ENCODE measurements around the gene CDK10. TPM values are rescaled to one million over a fixed set of nuclear protein-coding genes. Genes with fewer than 3 reads are reported as not detected.

The CDK10 gene
- total RNA-seq, 1 experiment from 2014 or later = 57.2 TPM

DNA sequence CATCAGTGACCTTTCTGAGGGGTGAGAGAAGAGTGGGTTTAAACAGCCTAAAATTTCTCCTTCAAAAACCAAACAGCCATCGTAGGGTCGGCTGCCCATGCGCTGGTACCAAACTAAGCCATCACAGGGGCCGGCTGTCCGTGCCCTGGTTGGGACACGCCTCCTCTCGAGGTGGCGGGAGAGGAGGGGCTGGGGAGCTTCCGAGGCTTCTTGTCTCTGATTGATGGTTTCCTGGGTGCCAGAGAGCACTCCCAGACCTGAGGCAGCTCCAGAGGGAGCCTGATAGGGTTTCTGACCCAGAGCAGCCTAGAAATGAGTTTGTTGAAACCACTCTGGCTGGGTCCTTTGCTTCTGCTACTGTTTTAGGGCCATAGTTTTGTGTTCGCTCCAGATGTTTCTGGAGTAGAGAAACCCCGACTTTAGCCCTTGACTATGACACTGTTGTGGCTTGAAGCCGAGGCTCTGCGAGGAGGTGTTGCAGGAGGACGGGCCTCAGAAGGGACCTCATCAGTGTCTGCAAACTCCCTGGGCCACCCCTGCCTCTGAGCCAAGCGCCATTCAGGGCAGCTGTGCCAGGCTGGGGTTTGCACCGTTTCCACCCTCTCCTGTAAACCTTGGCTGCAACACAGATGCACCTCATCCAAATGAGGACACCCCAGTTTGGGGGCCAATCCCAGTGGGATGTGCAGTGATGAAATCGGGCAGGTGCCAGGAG lies 41.1 kb downstream of the CDK10 start:
- no peak for DNase-seq (ENCODE audit: low spot score)
- in situ Hi-C loops (cut with HindIII; ENCODE audit: low sequenced_read_pairs) = no loop called here

DNA sequence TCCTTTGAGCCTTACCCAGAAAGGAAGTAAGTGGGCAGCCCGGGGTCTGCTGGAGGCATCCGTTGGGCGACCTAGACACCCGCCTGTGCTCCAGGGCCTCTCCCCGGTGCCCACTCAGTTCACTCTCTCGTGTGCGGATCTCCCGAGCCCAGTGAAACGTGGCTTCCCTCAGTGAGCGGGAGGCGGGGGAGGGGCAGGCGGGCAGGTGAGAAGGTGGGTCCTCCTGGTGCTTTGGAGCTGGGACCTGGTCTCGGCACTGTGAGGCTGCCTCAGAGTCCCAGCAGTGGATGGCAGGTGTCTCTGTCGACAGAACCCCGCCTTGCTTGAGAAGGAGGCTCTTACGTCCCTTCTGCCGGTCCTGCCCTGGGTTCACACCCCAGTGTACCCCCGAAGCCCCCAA lies 42.8 kb downstream of the CDK10 start:
- DNase-seq (ENCODE audit: low spot score) = no peak
- in situ Hi-C loops (cut with HindIII; ENCODE audit: low sequenced_read_pairs) = no loop called here

DNA sequence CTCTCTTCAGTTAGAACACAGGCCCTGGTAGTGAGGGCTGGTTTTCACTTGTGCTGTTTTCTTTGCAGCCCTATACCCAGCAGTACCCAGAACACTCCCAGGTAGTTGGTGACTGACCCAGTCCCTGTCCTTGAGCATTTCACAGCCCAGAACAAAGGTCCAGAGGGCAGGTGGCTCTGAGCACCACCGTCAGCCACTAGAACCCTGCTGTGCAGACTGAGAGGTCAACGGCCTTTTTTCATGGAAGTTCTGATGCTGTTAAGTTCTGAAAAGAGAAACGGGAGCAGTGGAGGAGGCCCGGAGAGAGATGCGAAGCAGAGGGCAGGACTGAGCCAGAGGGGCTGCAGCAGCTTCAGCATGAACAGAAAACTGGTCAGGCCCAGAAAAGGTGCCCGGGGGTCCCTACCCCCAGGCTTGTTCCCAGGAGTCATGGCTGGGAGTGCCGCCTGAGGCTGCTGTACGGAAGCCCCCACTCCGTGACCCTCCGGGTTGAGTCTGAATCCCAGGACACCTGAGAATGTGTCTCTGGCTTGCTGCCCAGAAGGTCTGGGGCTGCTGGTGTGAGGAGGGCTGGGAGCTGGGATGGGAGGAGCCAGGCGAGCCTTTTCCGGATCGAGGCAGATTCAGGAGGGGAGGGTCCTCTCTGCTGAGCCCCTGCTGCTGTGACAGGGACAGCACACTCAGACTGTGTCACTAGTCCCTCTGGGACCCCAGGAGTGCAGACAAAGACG lies 43.5 kb downstream of the CDK10 start:
- DNase-seq (ENCODE audit: low spot score) = no peak
- in situ Hi-C loops (cut with HindIII; ENCODE audit: low sequenced_read_pairs) = no loop called here

DNA sequence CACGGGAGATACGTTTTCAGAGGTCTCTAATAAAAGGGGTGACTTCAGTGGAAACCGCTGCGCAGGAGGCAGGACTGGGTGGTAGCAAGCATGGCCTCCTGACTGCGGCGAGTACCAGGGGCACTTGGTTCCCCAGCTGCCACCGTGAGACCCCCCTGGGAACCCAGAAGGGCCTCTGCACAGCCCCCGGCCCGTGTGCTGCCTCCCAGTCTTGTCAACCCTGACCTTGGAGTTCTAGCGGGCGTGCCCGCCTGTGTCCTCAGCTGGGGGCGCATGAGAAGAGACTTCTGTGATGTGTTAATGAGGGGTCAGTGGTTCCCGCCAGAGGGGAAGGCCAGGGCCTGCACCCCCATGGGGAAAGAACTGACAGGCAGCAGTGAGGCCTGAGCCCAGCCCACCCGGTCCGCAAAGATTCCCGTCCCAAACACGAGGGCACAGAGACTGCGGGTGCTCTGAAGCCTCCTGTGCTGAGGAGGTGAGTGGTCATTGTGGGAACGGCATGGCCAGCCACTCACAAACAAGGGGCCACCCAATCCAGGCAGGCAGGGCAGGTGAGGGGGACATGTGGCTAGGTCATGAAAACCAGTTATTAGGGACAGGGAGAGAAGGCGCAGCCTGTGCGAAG lies 44.2 kb downstream of the CDK10 start:
- DNase-seq (ENCODE audit: low spot score) = no peak
- in situ Hi-C loops (cut with HindIII; ENCODE audit: low sequenced_read_pairs) = no loop called here

DNA sequence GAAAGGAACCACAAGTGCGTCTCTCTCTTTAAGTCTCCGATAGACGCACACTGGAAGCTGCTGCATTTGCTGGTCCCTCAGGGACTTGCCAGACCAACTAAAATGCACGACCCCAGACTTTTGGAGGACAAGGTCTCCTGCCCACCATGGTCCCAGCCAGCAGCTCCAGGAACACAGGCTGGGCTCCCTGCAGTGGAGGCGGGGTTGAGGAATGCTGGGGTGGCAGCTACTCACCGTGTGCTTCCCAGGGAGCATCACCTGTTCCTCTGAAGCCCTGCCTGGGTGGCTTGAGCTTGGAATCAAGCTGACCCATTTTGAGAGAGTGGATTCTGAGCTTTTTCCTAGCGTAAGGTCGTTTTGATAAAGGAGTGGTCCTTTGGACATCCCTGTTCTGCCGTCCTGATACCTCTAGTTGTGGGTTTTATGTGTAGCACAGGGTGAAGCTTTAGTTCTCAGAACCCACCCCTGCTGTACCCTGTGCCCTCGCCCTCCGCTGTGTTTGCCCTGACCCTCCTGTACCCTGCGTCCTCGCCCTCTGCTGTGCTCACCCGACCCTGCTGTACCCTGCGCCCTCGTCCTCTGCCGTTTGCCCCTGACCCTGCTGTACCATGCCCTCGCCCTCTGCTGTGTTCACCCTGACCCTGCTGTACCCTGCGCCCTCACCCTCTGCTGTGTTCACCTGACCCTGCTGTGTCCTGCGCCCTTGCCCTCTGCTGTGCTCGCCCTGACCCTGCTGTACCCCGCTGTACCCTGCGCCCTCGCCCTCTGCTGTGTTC lies 45.8 kb downstream of the CDK10 start:
- in situ Hi-C loops (cut with HindIII; ENCODE audit: low sequenced_read_pairs) = no loop called here
- no peak for DNase-seq (ENCODE audit: low spot score)

DNA sequence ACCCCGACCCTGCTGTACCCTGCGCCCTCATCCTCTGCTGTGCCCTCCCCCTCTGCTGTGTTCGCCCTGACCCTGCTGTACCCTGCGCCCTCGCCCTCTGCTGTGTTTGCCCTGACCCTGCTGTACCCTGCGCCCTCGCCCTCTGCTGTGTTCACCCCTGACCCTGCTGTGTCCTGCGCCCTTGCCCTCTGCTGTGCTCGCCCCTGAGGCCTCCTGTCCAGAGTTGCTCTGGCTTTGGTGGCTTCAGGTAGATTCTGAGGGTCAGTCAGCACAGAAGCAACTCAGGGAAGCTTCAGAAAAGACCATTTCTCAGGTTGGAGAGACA lies 46.4 kb downstream of the CDK10 start:
- DNase-seq (ENCODE audit: low spot score) = no peak
- in situ Hi-C loops (cut with HindIII; ENCODE audit: low sequenced_read_pairs) = no loop called here

DNA sequence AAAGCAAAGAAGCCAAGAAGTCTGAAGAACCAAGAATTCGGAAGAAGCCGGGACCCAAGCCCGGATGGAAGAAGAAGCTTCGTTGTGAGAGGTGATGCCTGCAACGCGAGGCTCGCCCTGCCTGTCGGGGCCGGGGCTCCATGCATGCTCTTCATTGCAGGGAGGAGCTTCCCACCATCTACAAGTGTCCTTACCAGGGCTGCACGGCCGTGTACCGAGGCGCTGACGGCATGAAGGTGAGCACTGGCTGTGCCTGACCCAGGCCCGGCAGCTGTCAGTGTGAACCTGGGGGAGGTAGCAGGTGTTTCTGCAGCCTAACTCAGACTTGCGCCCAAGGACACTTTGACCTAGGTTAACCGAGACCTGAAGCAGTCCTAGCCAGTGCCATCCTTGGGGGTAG lies 46.8 kb downstream of the CDK10 start:
- in situ Hi-C loops (cut with HindIII; ENCODE audit: low sequenced_read_pairs) = no loop called here
- no peak for DNase-seq (ENCODE audit: low spot score)

DNA sequence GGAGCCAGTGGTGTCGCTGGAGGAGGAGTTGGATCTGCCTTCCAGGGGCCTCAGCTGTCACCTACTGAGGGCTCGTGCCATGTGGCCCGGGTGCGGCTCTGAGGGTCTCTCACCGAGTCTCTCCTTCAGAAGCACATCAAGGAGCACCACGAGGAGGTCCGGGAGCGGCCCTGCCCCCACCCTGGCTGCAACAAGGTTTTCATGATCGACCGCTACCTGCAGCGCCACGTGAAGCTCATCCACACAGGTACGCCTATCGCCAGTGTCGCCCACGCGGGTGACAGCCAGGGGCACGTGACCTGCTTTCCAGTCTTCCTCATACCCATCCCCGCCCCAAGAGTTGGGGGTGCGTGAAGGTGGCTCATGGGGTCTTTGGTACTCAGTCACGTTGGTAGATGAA lies 47.3 kb downstream of the CDK10 start:
- DNase-seq (ENCODE audit: low spot score) = no peak
- in situ Hi-C loops (cut with HindIII; ENCODE audit: low sequenced_read_pairs) = no loop called here

DNA sequence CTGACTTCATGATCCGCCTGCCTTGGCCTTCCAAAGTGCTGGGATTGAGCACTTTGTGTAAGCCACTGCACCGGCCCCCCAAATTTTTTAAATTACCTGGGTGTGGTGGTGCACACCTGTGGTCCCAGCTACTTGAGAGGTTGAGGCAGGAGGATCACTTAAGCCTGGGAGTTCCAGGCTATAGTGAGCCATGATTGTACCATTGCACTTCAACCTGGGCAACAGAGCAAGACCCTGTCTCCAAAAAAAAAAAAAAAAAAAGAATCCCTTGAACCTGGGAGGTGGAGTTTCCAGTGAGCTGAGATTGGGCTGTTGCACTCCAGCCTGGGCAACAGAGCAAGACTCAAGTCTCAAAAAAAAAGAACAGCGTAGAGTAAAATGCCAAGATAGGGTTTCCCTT lies 50.1 kb downstream of the CDK10 start:
- DNase-seq (ENCODE audit: low spot score) = no peak
- in situ Hi-C loops (cut with HindIII; ENCODE audit: low sequenced_read_pairs) = no loop called here

DNA sequence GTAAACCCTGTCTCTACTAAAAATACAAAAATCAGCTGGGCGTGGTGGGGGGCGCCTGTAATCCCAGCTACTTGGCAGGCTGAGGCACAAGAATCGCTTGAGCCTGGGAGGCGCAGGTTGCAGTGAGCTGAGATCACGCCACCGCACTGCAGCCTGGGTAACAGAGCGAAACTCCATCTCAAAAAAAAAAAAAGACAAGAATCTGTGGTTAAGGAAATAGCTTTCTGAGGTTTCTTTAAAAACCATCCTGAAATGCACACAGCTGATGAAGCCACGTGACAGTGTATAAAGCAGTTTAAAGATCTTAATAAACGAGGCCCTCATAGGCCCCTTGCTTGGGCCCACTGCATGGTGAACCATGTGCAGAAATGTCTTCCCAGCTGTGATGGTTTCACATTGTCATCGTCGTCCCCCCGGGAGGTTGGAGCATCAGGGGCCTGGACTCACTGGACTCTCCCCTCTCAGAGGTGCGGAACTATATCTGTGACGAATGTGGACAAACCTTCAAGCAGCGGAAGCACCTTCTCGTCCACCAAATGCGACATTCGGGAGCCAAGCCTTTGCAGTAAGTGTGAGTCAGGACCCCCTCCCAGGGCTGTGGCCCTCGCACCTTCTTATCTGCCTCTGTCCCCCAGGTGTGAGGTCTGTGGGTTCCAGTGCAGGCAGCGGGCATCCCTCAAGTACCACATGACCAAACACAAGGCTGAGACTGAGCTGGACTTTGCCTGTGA lies 51.0 kb downstream of the CDK10 start:
- in situ Hi-C loops (cut with HindIII; ENCODE audit: low sequenced_read_pairs) = no loop called here
- DNase-seq (ENCODE audit: low spot score) = no peak

DNA sequence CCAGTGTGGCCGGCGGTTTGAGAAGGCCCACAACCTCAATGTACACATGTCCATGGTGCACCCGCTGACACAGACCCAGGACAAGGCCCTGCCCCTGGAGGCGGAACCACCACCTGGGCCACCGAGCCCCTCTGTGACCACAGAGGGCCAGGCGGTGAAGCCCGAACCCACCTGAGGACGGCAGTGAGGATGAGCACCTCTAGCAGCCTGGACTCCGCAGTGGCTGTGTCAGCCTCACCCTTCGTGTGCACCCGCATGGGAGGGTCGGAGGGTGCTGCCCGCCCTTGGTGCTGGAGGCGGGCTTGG lies 51.5 kb downstream of the CDK10 start:
- no peak for DNase-seq (ENCODE audit: low spot score)
- in situ Hi-C loops (cut with HindIII; ENCODE audit: low sequenced_read_pairs) = no loop called here

DNA sequence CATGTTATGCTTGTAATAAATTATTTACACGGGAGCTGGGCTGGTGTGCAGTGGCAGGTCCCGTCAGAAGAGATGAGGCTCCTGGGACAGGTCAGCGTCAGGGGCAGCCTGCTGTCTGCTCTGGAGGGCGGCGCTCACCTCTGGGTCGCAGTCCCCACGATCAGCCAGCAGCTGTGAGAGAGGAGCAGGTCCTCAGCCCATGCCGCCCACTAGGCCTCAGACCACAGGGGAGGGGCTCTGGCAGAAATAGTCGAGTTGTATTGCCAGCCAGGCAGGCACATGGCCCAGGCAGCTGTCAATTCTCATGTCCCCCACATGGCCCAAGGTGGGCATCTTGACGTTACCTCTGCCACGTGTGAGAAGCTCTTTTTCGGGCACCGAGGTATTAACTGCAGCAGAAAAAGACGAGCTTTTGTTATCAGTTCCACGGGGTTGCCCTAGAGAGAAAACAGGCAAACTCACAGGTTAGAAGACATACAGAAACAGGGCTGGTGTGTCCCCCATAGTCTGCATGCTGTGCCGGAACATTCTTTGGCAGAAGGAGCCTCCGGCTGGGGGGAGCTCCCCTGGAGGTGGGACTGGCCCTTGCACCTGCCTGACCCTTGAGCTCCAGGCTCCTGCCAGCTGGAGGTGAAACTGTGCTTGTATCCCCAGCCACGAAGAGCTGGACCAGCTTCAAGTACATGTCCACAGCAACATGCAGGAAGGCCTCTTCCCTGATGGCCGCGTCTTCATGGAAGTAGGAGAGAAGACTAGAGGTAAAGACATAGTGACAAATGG lies 52.2 kb downstream of the CDK10 start:
- in situ Hi-C loops (cut with HindIII; ENCODE audit: low sequenced_read_pairs) = no loop called here
- DNase-seq (ENCODE audit: low spot score) = no peak

DNA sequence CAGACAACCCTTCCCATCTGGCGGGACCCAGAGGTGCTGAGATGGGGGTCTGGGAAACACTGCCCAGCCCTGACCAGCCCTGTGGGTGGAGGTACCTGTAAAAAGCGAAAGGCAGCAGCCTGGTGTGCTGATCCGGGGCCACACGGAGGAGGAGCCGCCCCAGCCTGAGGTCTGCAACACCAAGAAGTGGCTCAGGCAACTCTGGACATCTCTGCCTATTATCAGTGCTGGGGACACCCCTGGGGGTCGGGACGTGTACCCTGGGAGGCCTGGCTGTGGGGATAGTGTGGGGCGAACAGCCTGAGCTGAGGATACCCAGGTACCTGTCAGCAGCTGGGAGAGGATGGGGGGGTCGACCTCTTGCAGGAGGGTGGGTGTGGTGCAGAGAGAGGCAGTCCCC lies 52.9 kb downstream of the CDK10 start:
- DNase-seq (ENCODE audit: low spot score) = no peak
- in situ Hi-C loops (cut with HindIII; ENCODE audit: low sequenced_read_pairs) = no loop called here

DNA sequence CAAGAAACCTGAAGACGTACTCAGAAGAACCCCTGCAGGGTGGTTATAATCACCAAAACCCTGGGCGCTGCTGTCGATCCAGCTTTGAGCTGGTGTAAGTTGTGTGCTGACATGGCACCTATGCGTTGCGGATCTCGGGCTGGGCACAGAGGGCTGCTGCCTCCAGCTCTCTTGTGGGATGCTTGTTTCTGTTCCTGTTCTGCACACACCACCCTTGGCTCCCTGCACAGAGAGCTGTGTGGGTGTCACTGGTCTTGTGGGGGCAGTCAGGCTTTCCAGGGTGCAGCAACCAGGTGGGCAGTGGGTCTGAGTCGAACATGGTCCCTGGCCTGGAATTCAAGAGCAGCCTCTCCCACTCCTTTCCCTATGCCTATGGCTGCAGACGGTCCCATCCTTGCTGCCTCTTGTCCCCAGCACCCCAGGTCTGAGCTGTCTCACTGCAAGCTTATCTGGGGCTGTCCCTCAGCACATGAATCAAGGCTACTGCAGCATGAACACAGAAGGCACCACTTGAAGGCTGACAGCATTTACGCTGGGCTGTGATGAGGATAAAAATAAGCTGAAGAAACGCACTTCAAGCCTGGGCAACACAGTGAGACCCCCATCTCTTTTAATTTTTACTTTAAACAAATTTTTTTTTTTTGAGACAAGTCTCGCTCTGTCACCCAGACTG lies 55.0 kb downstream of the CDK10 start:
- DNase-seq (ENCODE audit: low spot score) = no peak
- in situ Hi-C loops (cut with HindIII; ENCODE audit: low sequenced_read_pairs) = no loop called here

DNA sequence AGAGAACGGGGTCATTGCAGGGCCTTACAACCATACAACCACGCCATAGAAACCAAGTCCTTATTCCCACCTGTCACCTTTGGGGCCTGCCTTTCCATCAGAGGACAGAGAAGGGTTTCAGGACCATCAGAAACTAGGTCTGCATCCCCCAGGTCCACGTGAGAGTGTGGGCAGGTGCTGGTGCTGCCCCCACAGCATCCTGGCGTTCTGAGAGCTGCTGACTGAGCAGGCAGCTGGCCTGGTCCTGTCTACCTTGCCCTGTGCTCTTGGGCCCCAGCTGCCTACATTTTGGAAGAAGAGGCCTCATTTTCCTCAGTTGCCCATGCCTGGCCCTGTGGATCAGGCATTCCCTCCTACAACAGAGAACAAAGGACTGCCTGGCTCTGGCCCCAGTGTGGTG lies 56.5 kb downstream of the CDK10 start:
- in situ Hi-C loops (cut with HindIII; ENCODE audit: low sequenced_read_pairs) = no loop called here
- no peak for DNase-seq (ENCODE audit: low spot score)

DNA sequence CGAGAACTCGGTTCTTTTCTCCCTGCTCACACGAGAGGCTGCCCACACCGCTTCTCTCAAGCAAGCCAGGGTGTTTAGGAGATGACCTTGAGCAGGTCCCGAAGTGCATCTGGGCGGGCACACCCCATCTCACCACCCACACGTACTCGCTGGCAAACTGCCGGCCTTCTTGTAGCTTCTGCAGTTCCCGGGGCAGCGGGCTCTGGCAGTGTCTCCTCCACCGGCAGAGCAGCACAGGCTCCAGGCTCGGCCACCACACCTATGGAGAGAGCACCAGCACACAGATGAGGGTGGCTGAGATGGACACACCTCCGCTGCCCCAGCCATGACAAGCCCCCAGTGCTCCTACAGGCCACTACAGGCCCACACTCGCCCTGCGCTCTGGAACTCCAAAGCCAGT lies 58.3 kb downstream of the CDK10 start:
- in situ Hi-C loops (cut with HindIII; ENCODE audit: low sequenced_read_pairs) = no loop called here
- DNase-seq (ENCODE audit: low spot score) = no peak

All from G401 (cell line).